Midbrain (tissue), 1 donor: ENCODE data around the gene ACTR8.
A peak's percentile ranks its signal among the peaks of the same experiment; 100 is the strongest.

Experiments used
- DNase-seq: peaks from one replicate; lab custom pipeline; 2025; lab: John Stamatoyannopoulos, UW

ACTR8 gene

GRCh38 chr3:53865732-53866499 lies 16.0 kb downstream of the ACTR8 start:
- DNase-seq = no peak

GRCh38 chr3:53863145-53863544 lies 18.8 kb downstream of the ACTR8 start:
- DNase-seq = no peak

- no peak for DNase-seq
Measured at GRCh38 chr3:53862241-53862640, 19.7 kb downstream of the ACTR8 start.

GRCh38 chr3:53860196-53860595 lies 21.8 kb downstream of the ACTR8 start:
- no peak for DNase-seq

GRCh38 chr3:53859178-53859577 lies 22.8 kb downstream of the ACTR8 start:
- DNase-seq = no peak

GRCh38 chr3:53858096-53858741 lies 23.7 kb downstream of the ACTR8 start:
- no peak for DNase-seq

GRCh38 chr3:53856964-53857363 lies 25.0 kb downstream of the ACTR8 start:
- DNase-seq = no peak

- no peak for DNase-seq
Measured at GRCh38 chr3:53850895-53851294, 31.1 kb downstream of the ACTR8 start.

GRCh38 chr3:53849916-53850315 lies 32.0 kb downstream of the ACTR8 start:
- no peak for DNase-seq

GRCh38 chr3:53846851-53847155 lies 35.1 kb downstream of the ACTR8 start:
- no peak for DNase-seq

- DNase-seq = peak; percentile 85
Measured at GRCh38 chr3:53846134-53846850, 35.7 kb downstream of the ACTR8 start, which contains the start of the genes CHDH and IL17RB. TSS of gene CHDH (minus strand) at chr3:53846419. CDS start at chr3:53824008, 22,411 bp downstream. TSS of gene IL17RB (plus strand) at chr3:53846568. CDS start at chr3:53846589, 21 bp downstream.

- no peak for DNase-seq
Measured at GRCh38 chr3:53845881-53846133, 36.1 kb downstream of the ACTR8 start.

GRCh38 chr3:53845103-53845880 lies 36.7 kb downstream of the ACTR8 start:
- DNase-seq = peak; percentile 53

- peak; percentile 10 for DNase-seq
Measured at GRCh38 chr3:53844262-53845102, 37.5 kb downstream of the ACTR8 start.

- DNase-seq = peak; percentile 50
Measured at GRCh38 chr3:53843195-53844177, 38.5 kb downstream of the ACTR8 start.

GRCh38 chr3:53842436-53843194 lies 39.3 kb downstream of the ACTR8 start:
- peak; percentile 88 for DNase-seq

GRCh38 chr3:53841296-53841695 lies 40.7 kb downstream of the ACTR8 start:
- no peak for DNase-seq

- no peak for DNase-seq
Measured at GRCh38 chr3:53837331-53837730, 44.6 kb downstream of the ACTR8 start.

- DNase-seq = no peak
Measured at GRCh38 chr3:53836084-53836872, 45.7 kb downstream of the ACTR8 start.
